ENCODE measurements around the gene G3BP1. TPM values are rescaled to one million over a fixed set of nuclear protein-coding genes. Genes with fewer than 3 reads are reported as not detected.
"Not testable (repeated sequence)": the region's sequence is repeated elsewhere in the genome, so short reads cannot be mapped to it uniquely, and the experiment has no call there.

Gene G3BP1
- total RNA-seq, 2 experiments from 2014 or later, result 247 to 253 TPM

DNA sequence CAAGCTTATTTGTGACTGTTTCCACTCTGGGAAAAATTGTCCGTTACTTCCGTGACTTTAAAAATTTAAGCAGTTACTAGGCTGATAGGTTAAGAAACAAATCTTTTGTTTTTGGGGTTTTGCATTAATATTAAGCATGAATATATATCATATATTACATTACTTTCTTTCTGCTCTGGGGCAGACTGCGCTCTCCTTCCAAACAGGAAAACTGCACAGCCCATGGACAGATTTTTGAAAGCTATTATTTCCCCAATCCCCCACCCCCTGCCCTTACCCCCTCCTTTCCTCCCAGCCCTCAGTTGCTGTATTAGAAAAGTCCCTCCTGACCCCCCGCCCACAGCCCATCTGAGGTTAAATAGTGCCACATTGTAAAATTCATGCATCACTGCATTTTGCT lies 50.4 kb downstream of the G3BP1 start:
- Mint-ChIP-seq H3K4me3 (no peak overlapping the region), H3K4me1 (ENCODE audit: low read depth) (no peaks in the 10 kb centered on the region), H3K27me3 (no peaks in the 10 kb centered on the region), H3K36me3 (ENCODE audit: low read depth) (peaks cover 10% of the 10 kb centered on the region), H3K9me3 (no peaks in the 10 kb centered on the region), H3K27ac (no peak overlapping the region)
- DNase-seq (no peak), ATAC-seq (no peak)
- CTCF ChIA-PET, result no interaction called here
- TF ChIP-seq CTCF (IDR thresholded peaks at IDR 0.05), result no peak
- POLR2A ChIA-PET, result interaction anchor here (0.7 kb wide), 1 partner anchor 208 kb away, joined by 3 read pairs; no protein-coding TSS in a partner anchor
- intact Hi-C loops (cut with micrococcal nuclease), result no loop called here

- Mint-ChIP-seq H3K27ac (no peak overlapping the region), H3K4me3 (no peak overlapping the region), H3K27me3 (no peaks in the 10 kb centered on the region), H3K4me1 (ENCODE audit: low read depth) (peaks cover 3% of the 10 kb centered on the region), H3K36me3 (ENCODE audit: low read depth) (peaks cover 10% of the 10 kb centered on the region), H3K9me3 (no peaks in the 10 kb centered on the region)
- intact Hi-C loops (cut with micrococcal nuclease), result loop anchor here (2.0 to 5.0 kb wide), 2 partner anchors 317 to 522 kb away; no protein-coding TSS in a partner anchor
- POLR2A ChIA-PET, result interaction anchor here (1.6 kb wide), 1 partner anchor 10 kb away, joined by 7 read pairs; no protein-coding TSS in a partner anchor
- peak; percentile 51 for ATAC-seq
- DNase-seq, result peak; percentile 46
- CTCF ChIA-PET, result interaction anchor here (0.6 to 4.1 kb wide), 30 partner anchors 9 to 689 kb away, joined by 3 to 112 read pairs (median 3); no protein-coding TSS in a partner anchor
- peak; percentile 88 for TF ChIP-seq CTCF (IDR thresholded peaks at IDR 0.05)
Observed at GRCh38 chr5:151825445-151825844, 53.7 kb downstream of the G3BP1 start.

DNA sequence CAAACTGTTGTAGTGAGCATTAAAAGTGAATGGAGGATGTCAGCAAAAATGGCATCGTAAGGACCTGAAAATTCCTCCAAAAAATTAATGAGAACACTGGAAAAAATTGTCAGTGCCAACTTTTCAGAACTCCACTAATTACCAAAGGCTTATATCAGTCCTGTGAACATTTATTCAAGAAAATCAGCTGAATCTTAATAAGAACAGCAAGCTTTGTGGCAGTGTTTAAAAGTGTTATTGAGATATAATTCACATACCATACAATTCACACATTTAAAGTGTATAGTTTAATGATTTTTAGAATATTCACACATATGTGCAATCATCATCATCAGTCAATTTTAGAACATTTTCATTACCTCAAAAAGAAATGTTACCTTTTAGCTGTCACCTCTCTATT lies 57.6 kb downstream of the G3BP1 start:
- ATAC-seq, result no peak
- Mint-ChIP-seq H3K27ac (no peak overlapping the region), H3K4me1 (ENCODE audit: low read depth) (peaks cover 14% of the 10 kb centered on the region), H3K4me3 (no peak overlapping the region), H3K27me3 (no peaks in the 10 kb centered on the region), H3K36me3 (ENCODE audit: low read depth) (peaks cover 36% of the 10 kb centered on the region), H3K9me3 (peaks cover 25% of the 10 kb centered on the region)
- TF ChIP-seq CTCF (IDR thresholded peaks at IDR 0.05), result no peak
- CTCF ChIA-PET, result interaction anchor here (4.0 kb wide), 1 partner anchor 312 kb away, joined by 34 read pairs; no protein-coding TSS in a partner anchor
- POLR2A ChIA-PET, result interaction anchor here (1.0 kb wide), 1 partner anchor 9 kb away, joined by 3 read pairs; no protein-coding TSS in a partner anchor
- DNase-seq, result no peak
- intact Hi-C loops (cut with micrococcal nuclease), result loop anchor here (5.0 kb wide), 1 partner anchor 518 kb away; no protein-coding TSS in a partner anchor

- H3K9me3 Mint-ChIP-seq, result peaks cover 46% of the 10 kb centered on the region
- intact Hi-C loops (cut with micrococcal nuclease); POLR2A ChIA-PET; H3K27me3 Mint-ChIP-seq; CTCF ChIA-PET; H3K27ac Mint-ChIP-seq; H3K4me3 Mint-ChIP-seq; DNase-seq; ATAC-seq: not testable (repeated sequence)
- peaks cover 41% of the 10 kb centered on the region for H3K36me3 Mint-ChIP-seq (ENCODE audit: low read depth)
- peaks cover 14% of the 10 kb centered on the region for H3K4me1 Mint-ChIP-seq (ENCODE audit: low read depth)
Observed at GRCh38 chr5:151832843-151833242, 61.1 kb downstream of the G3BP1 start.

GRCh38 chr5:151846765-151847164 lies 75.0 kb downstream of the G3BP1 start:
- POLR2A ChIA-PET, result no interaction called here
- H3K27me3 Mint-ChIP-seq, result no peaks in the 10 kb centered on the region
- TF ChIP-seq CTCF (IDR thresholded peaks at IDR 0.05), result no peak
- CTCF ChIA-PET, result no interaction called here
- H3K9me3 Mint-ChIP-seq, result no peaks in the 10 kb centered on the region
- H3K36me3 Mint-ChIP-seq (ENCODE audit: low read depth), result no peaks in the 10 kb centered on the region
- intact Hi-C loops (cut with micrococcal nuclease), result no loop called here
- H3K27ac Mint-ChIP-seq, result no peak overlapping the region
- ATAC-seq (no peak), DNase-seq (no peak)
- no peak overlapping the region for H3K4me3 Mint-ChIP-seq
- H3K4me1 Mint-ChIP-seq (ENCODE audit: low read depth), result no peaks in the 10 kb centered on the region
